ENCODE measurements around the gene KXD1. TPM values are rescaled to one million over a fixed set of nuclear protein-coding genes. Genes with fewer than 3 reads are reported as not detected.

The KXD1 gene
- total RNA-seq, 4 donors from 2014 or later: 30.3 to 113 (median 82.5) TPM

DNA sequence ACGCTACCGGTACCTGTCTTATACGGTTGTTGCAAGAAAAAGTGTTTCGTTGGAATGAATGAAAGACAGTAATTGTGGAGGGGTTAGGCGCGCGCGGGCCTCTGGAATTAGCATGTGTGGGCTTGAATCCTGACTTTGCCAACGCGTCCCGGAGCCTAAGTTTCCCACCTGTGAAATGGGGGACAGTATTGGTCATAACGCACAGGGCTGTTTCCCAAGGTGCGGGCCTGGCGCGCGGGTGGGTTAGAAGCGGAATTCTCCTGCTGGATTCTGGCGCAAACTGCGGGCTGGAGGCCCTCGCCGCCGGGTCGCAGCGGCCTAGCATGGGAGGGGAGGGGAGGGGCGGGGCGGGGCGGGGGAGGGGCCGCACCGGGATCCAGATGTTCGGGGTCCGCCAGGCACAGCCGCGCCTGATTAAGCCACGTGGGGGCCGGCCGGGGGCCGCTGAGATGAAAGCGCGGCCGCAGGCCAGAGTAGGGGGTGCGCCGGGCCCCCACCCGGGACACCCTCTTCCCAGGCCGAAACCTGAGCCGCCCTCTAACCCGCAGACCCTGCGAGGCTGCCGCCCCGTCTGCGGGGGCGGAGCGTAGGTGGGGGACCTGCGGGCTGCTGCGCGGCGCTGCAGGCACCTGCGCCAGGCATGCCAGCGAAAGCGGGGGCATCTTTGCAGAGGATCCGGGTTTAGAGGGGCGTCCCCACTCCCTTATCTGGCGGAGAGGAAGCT lies 53.8 kb downstream of the KXD1 start:
- intact Hi-C loops (cut with DNase I; ENCODE audit: low total_unique reads): no loop called here
- no peak overlapping the region for H3K4me3 ChIP-seq

DNA sequence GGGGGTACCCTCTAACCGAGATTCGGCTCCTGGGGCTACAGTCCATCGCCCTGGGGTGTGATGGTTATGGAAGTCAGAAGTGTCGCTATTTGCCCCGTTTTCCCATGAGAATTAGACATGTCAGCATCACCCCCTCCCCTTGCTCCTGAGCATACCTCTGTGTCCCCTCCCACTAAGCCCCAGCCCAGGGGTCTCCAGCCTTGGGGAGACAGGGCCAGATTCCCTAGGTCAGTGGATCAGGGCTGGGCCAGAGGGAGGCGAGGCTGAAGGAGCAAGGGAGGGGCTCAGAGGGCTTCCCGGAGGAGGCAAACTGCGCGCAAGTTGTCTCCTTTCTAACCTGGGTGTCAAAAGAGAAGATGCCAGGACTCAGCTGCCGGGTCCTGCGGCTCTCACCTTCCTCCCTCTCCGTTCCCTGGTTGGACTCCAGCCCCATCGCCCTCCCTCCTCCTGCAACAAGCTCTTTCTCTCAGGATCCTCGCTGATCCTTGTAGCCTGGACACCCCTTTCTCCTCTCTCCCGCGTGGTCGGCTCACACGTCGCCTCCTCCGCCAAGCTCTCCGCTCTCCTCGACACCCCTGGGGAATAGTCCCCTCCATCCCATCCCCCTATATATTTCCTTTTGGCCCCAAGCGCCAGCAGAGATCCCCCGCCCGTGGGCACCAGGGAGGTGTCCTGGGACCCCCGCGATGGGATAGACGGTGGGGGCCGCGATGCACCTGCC lies 54.5 kb downstream of the KXD1 start:
- H3K27me3 ChIP-seq: peaks cover 29 to 48% of the 10 kb centered on the region in 2 donors
- no peak overlapping the region for H3K27ac ChIP-seq
- H3K4me1 ChIP-seq: peaks cover 0 to 20% of the 10 kb centered on the region in 2 donors
- intact Hi-C loops (cut with DNase I; ENCODE audit: low total_unique reads): no loop called here
- H3K4me3 ChIP-seq: peak overlapping the region in 1 of 2 donors; percentile 28
- DNase-seq: no peak
- H3K36me3 ChIP-seq: no peaks in the 10 kb centered on the region
- TF ChIP-seq, protein P1, sequence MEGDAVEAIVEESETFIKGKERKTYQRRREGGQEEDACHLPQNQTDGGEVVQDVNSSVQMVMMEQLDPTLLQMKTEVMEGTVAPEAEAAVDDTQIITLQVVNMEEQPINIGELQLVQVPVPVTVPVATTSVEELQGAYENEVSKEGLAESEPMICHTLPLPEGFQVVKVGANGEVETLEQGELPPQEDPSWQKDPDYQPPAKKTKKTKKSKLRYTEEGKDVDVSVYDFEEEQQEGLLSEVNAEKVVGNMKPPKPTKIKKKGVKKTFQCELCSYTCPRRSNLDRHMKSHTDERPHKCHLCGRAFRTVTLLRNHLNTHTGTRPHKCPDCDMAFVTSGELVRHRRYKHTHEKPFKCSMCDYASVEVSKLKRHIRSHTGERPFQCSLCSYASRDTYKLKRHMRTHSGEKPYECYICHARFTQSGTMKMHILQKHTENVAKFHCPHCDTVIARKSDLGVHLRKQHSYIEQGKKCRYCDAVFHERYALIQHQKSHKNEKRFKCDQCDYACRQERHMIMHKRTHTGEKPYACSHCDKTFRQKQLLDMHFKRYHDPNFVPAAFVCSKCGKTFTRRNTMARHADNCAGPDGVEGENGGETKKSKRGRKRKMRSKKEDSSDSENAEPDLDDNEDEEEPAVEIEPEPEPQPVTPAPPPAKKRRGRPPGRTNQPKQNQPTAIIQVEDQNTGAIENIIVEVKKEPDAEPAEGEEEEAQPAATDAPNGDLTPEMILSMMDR (IDR thresholded peaks at IDR 0.05): no peak
- TF ChIP-seq POLR2A (IDR thresholded peaks at IDR 0.05): no peak
- H3K9me3 ChIP-seq: no peaks in the 10 kb centered on the region

More for the DNA sequence above, 53.8 kb downstream of the KXD1 start:
- no peak for TF ChIP-seq POLR2A (IDR thresholded peaks at IDR 0.05)
- TF ChIP-seq, protein P1 (IDR thresholded peaks at IDR 0.05): no peak
- no peaks in the 10 kb centered on the region for H3K36me3 ChIP-seq
- DNase-seq: no peak
- H3K27ac ChIP-seq: no peak overlapping the region
- no peaks in the 10 kb centered on the region for H3K9me3 ChIP-seq
- H3K4me1 ChIP-seq: peaks cover 0 to 24% of the 10 kb centered on the region in 2 donors
- peaks cover 29 to 52% of the 10 kb centered on the region in 2 donors for H3K27me3 ChIP-seq

DNA sequence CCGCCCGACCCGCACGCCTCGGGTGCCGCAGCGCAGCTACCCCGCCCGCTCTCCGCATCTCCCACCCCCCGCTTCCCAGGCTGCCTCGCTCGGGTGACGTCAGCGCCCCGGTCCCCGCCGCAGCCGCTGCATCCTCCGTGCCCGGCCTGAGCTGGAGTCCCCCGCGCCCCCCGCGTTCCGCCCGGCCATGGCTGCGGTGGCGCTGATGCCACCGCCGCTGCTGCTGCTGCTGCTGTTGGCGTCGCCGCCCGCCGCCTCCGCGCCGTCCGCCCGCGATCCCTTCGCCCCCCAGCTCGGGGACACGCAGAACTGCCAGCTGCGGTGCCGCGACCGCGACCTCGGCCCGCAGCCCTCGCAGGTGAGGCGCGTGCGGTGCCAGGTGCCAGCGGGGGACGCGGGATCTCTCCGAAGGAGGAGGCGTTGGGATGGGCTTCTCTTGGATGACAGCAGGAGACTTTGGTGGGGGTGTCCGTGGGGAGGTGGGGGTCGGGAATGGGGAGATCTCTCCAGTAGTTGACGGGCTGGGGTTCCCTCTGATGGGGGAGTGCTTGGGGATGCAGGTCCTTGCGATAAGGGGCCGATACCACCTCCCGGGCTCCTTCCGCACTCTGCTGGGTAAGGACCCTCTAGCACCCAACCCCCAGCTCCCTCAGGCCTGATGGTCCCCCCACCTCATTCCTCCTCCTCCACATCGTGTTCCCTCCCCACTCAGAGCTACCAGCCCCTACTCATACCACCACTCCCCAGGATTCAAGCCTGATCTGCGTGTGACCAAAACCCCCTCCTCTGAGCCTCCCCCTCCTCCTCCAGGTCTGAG lies 55.3 kb downstream of the KXD1 start, which contains the start of gene TMEM59L:
Gene TMEM59L, plus strand, starts transcription at position 99 of the 817 bp plus-strand sequence. Its CDS starts 89 bp downstream, at position 188.
- H3K27ac ChIP-seq: no peak within 1 kb of the TSS
- no peaks in the 10 kb centered on the region for H3K36me3 ChIP-seq
- no peak for TF ChIP-seq POLR2A (IDR thresholded peaks at IDR 0.05)
- TF ChIP-seq, protein P1 (IDR thresholded peaks at IDR 0.05): no peak
- peak within 1 kb of the TSS in 1 of 2 donors; percentile 28 for H3K4me3 ChIP-seq
- no peaks in the 10 kb centered on the region for H3K9me3 ChIP-seq
- DNase-seq: no peak
- peaks cover 24 to 40% of the 10 kb centered on the region in 2 donors for H3K27me3 ChIP-seq
- intact Hi-C loops (cut with DNase I; ENCODE audit: low total_unique reads): no loop called here
- peaks cover 0 to 12% of the 10 kb centered on the region in 2 donors for H3K4me1 ChIP-seq

DNA sequence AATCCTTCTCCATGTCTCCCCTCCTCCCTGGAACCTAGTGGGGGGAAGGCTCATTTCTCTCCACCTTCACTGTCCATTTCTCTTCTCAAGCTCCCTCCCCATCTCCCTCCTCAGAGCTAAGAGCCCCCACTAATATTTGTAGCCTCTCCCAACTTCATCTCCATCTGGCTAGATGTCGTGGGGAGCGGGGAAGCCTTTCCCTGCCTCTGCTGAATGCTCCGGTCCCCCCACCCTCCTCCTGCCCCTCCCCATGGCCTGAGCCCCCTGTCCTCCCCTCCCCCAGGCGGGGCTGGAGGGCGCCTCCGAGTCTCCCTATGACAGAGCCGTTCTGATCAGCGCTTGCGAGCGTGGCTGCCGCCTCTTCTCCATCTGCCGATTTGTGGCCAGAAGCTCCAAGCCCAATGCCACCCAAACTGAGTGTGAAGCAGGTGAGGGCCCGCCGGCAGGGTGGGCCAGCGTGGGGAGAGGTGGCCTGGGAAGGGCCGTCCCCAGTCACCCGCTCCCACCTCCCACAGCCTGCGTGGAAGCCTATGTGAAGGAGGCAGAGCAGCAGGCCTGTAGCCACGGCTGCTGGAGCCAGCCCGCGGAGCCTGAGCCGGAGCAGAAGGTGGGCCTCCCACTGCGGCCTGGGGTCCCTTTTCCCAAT lies 56.0 kb downstream of the KXD1 start:
- TF ChIP-seq, protein P1 (IDR thresholded peaks at IDR 0.05): no peak
- TF ChIP-seq POLR2A (IDR thresholded peaks at IDR 0.05): no peak
- intact Hi-C loops (cut with DNase I; ENCODE audit: low total_unique reads): no loop called here
- H3K27ac ChIP-seq: no peak overlapping the region
- H3K4me3 ChIP-seq: no peak overlapping the region
- no peak for DNase-seq
- H3K9me3 ChIP-seq: no peaks in the 10 kb centered on the region
- H3K27me3 ChIP-seq: peaks cover 24 to 35% of the 10 kb centered on the region in 2 donors
- no peaks in the 10 kb centered on the region for H3K36me3 ChIP-seq
- peaks cover 0 to 12% of the 10 kb centered on the region in 2 donors for H3K4me1 ChIP-seq

Data from uterus (tissue), 4 donors.